Ramos (cell line): ENCODE results near the gene ANKIB1.
"Not testable (repeated sequence)": the region's sequence is repeated elsewhere in the genome, so short reads cannot be mapped to it uniquely, and the experiment has no call there.

Source experiments
- in situ Hi-C: fragments of 300-500 bp; cut with MboI; formaldehyde crosslinking; loops from one replicate; pipeline ENCODE4 v1.14.3; 2022; ENCODE audit warnings: low sequenced_read_pairs; ENCODE audit not compliant: unreplicated experiment

Gene ANKIB1

DNA sequence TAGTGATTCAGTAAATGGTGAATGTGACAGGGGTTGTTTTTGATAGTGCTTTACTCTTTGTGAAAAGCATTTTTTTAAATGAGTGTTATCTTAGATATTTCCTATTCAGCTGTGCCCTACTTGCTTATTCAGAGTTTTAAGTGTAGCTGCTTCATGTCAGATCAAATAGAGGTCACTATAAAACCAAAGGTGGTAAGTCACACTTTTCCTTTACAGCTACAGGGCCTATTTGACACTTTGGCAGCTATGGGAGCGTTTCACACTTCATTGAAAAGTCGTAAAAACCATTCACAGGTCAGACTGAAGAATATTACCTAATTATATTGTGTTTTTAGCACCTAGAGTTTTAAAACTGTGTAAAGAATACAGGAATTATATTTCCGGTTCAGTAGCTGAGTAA, 67.3 kb downstream of the ANKIB1 start:
- in situ Hi-C loops, result no loop called here

DNA sequence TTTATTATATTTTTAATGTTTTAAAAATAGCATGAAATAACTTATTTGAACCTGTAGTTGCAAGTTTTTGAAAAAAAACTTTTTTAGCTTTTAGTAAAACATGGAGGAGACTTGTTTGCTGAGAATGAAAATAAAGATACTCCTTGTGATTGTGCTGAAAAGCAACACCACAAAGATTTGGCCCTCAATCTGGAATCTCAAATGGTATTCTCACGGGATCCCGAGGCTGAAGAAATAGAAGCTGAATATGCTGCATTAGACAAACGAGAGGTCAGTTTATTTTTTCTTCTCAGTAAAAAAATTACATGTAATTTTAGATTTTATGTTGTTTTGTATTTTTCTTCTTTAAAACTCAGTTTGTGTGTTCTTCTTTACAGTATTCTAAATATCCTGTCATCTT, 73.5 kb downstream of the ANKIB1 start:
- in situ Hi-C loops, result no loop called here

DNA sequence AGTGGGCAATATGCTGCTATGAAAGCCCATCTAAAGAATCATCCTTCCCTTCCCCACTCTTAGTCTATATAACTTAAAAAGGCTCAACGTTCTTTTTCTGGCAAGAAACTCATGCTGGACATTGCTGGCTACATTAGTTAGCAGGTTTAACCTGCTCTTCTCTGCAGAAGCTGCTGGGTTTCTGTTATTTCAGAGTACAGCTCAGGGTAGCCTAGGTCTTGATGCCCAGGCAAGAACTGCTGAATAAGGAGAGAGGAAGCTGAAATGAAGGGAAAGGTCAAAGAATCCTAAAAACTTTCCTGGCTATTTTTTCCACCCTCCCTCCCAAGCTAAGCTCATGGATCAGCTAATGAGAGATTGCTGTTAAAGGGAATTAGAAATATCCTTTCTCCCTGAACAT, 79.4 kb downstream of the ANKIB1 start:
- in situ Hi-C loops, result no loop called here

DNA sequence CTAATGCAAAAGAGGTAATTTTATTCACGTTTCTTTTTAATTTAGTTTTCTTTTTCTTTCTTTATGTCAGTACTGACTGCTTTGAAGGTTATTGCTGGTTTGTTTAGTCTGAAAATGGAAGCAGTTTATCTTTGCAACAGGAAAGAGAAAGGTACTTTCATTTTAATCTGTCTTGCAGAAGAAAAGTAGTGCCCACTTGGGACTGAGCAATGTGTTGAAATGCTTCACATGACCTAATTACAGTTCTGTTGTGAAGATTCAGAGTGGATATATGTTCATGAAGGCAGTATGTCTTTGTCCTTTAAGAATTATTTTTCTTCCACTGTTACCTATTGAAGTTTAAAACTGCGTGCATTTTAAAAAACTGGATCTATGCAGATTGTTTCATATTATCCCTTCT, 80.1 kb downstream of the ANKIB1 start:
- in situ Hi-C loops, result no loop called here

DNA sequence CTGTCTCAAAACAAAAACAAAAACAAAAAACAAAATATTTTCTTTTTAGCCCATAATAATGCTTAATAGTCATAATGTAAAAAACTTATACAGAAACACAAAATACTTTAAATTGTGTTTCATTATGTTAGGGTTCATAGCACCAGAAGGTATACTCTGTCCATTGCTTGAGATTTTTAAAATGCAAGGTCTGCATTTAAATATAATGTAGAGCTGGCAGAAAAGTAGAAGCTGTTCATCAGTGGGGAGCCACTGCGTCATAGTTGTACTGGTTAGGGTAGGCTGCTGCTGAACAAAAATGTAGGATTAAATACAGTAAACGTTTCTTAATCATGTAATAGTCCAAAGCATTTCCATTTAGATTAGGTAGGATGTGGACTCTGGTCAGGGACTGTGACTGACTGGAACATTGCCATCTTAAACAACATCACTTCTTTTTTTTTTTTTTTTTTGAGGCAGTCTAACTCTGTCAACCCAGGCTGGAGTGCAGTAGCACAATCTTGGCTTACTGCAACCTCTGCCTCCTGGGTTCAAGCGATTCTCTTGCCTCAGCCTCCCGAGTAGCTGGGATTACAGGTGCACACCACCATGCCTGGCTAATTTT, 85.2 kb downstream of the ANKIB1 start:
- in situ Hi-C loops, result no loop called here

DNA sequence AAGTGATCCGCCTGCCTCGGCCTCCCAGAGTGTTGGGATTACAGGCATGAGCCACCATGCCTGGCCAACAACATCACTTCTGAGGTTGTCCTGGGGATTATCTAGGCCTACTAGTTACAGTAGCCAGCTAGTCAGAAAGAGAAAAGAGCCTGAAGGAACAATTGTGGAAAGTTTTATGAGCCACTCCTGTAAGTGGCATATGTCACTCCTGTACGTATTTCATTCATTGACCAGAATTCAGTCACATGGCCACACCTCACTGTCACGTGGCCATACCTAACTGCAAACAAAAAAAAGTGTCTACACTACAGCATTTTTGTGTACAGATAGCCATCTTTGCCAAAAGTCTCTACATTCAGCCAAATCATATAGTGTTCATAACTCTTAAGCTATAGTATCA, 85.7 kb downstream of the ANKIB1 start:
- in situ Hi-C loops, result no loop called here

DNA sequence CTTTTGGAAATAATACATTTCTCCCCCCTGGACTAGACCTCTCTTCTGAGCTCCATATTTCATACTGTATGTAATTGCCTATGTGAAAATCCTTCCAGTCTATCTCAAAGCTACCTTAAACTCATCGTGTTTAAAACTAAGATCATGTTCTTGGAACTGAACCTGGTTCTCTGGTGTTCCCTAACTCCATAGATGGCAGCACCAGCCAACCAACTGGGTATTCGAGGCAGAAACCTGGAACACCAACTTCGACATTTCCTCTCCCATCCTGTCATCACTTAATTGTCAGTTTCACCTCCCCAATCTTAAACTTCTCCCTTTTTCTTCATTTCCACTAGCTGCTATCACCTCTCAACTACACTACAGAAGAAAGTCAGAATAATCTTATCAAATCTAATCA, 87.0 kb downstream of the ANKIB1 start:
- in situ Hi-C loops, result no loop called here

DNA sequence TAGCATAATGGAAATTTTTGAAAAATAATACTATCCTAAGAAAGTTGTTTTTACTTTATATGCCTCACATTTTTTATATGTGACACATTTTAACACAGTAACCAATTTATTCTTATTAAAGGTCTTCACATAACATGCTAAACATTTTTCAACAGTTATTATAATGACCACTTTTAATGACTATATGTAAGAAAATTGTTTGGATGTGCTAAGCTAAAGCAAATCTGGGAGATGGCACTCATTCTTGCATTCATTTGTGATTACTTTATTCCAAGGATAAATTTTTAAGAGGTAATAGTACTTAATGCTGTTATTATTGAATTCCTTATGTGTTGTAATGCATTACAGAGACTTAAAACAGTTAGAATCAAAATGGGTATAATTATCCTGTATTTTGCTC, 88.1 kb downstream of the ANKIB1 start:
- in situ Hi-C loops, result no loop called here

DNA sequence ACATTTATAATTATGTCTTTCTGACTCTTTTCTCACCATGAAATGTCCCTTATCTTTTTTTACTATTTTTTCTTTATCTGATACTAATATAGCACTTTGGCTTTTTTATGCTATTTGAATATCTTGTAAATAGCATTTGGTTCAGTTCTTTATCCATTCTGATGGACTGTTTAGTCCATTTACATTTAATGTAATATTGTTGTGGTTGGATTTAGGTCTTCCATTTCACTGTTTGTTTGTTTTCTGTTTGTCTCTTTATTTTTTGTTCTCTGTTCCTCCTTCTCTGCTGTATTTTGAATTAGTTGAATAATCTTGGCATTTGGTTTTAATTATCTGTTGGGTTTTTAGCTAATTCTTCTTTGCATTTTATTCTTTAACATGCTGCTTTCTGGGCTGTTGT, 89.8 kb downstream of the ANKIB1 start:
- in situ Hi-C loops, result no loop called here

DNA sequence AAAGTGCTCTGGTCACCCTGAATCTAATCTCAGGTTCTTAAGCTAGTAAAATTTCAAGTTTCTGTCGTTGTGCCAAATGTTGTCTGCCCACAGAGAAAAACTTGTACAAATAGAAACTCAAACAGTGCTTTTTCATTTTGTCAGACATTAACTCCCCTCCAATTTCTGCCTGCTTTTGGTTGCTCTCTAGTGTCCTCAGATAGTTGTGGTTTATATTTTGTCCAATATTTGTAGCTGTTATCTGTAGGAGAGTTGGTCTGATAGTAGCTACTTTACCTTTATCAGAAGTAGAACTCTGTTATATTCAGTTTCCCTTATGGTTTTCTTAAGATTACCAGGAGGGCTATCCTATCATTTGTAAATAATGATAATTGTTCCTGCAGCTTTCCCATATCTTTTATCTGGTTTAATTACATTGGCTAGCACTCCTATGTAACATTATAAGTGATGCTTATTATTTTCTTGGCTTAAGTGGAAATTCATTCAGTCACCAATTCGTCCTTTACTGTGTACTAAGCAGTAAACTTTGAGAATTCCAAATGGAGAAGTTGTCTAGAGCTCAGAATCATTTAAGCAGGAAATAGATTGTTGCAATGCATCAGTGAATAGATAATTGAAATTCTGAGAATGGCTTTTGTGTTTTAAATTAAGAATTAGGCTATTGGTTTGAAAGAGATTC, 91.0 kb downstream of the ANKIB1 start:
- in situ Hi-C loops, result no loop called here

DNA sequence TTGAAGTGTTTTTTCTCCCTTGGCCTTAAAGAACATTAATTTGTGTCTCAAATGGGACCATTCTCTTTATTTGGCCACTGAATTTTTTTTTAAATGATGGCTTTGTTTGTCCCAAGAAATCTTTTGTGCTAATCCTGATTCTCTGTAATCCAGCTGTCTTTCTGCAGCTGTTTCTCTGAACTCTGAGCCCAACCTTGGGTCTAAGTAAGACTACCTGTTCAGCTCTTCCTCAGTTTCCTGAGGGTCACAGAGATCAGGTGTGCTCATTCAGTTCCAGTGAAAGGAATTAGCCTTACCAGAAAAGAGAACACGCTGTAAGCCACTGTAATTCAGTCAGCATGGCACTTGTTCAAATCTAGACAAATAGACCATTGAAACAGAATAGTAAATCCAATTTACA, 94.2 kb downstream of the ANKIB1 start:
- in situ Hi-C loops, result no loop called here

DNA sequence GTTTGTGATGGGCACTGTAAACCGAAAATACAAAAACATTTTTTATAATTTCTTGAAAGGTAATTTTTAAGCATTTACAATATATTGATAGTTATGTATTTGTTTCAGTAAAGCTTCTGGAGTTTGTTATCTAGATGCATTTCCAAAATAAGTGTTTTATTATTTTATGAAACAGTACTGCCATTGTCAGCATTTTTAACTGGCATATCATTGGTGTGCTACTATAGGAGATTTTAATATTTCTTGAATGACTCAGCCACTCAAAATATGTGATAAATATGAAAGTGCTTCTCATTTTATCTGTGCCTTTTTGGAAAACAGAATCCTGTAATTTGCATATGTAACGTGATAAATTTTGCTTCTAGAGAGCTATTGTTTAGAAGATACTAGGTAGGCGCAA, 97.9 kb downstream of the ANKIB1 start:
- in situ Hi-C loops, result no loop called here

DNA sequence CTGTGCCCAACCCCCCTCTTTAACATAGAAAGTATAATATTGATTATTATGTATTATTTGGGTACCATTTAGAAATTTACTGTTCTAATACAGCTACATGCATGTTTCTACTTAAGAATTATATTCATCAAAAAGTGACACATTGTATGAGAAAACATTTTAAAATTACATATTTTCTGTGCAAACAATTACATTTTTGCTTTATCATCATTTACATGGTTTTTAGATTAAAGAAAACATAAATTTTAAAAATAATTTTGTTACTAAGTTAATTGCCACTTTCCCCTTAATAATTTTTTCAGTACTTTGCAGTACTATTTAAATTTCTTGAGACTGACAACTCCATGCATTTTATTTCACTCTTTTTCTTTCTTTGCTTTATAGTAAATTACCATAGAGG, 106.2 kb downstream of the ANKIB1 start:
- in situ Hi-C loops, result no loop called here

DNA sequence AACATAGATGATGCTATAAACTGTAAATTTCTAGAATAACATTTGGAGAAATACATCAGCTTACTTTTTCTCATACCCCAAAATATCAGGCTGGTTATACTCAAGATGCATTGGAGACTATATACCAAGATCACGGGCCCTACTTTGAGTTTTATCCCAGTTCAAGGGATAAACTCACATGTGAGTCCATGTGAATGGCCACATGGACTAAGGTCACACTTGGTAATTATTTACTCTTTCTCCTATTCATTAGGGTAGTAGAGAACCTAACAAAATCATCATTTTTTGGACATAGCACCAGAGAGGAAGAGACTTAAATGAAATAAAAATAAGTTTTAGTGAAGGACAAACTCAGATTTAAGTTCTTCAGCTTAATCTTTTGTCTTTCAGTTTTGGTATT, 108.4 kb downstream of the ANKIB1 start:
- in situ Hi-C loops, result no loop called here

DNA sequence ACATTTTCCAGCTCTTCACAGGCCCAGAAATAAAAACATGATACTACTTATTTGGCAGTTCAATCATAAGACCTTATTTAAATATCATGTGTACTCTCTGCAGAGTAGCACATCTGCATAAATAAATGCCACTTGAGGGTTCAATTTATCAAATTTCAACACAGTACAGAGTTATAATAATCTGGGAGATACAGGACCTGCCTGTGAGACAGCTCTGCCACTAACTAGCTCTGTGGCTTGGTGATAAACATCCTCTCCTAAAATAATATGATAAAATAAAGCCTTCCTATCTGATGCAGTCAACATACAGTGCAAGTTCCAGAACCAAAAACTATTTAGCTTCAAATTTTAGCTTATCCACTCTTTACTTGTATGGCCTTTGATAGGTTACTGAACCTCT, 110.6 kb downstream of the ANKIB1 start:
- in situ Hi-C loops, result no loop called here

DNA sequence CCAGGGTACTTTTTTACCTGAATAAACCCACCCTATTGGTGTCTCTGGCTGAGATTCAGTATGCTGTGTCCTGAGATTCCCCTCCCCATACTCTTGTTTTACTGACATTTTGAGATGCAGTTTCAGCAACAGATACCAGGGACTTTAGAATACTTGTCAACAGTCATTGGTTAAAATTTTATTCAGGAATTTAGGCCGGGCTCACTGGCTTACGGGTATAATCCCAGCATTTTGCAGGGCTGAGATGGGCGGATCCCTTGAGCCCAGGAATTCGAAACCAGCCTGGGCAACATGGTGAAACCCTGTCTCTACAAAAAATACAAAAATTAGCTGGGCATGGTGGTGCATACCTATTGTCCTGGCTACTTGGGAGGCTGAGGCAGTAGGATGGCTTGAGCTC, 111.5 kb downstream of the ANKIB1 start:
- in situ Hi-C loops, result no loop called here

DNA sequence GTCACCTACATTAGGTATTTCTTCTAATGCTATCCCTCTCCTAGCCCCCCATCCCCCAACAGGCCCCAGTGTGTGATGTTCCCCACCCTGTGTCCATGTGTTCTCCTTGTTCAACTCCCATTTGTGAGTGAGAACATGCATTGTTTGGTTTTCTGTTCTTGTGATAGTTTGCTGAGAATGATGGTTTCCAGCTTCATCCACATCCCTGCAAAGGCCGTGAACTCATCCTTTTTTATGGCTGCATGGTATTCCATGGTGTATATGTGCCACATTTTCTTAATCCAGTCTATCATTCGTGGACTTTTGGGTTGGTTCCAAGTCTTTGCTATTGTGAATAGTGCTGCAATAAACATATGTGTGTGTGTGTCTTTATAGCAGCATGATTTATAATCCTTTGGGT, 113.4 kb downstream of the ANKIB1 start:
- in situ Hi-C loops, result not testable (repeated sequence)

DNA sequence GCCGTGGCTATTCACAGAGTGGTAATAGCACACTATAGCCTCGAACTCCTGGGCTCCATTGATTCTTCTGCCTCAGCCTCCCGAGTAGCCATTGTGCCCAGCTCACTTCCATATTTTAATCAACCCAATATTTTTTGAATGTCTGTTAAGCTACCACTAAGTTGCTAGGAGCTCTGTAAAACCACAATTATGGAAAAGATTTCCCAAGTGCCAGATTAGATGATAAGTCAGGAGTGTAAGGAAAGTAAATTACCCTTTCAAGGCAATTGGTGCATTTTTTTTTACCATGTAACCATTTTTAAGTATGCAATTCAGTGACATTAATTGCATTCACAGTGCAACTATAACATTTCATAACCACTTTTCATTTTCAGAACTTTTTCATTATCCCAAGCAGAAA, 114.0 kb downstream of the ANKIB1 start:
- in situ Hi-C loops, result no loop called here

DNA sequence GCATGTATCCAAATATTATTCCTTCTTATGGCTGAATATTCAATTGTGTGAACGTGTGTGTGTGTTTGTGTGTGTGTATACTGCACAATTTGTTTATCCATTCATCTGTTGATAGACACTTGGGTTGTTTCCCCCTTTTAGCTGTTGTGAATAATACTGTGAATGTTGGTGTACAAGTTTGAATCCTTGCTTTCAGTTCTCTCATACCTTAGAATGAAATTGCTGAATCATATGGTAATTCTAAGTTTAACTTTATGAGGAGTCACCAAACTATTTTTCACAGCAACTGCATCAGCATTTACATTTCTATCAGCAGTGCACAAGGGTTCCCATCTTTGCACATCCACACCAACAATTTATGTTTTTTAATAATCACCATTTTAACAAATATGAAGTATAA, 114.6 kb downstream of the ANKIB1 start:
- in situ Hi-C loops, result no loop called here

DNA sequence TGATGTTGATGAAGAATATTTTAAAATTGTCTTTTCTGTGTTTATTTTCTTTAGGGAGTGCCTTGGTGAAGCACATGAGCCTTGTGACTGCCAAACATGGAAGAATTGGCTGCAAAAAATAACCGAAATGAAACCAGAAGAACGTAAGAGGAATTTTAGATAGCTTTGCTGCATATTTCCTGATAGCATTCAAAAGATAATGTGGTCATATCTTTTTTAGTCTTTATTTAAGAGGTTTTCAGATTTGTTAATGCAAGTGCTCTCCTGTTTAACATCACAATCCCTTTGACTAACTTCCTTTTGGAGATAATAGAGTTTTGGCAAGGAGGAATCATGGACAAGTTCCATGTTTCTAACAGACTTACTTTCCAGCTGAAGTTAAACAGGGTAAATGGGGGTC, 116.4 kb downstream of the ANKIB1 start:
- in situ Hi-C loops, result no loop called here

DNA sequence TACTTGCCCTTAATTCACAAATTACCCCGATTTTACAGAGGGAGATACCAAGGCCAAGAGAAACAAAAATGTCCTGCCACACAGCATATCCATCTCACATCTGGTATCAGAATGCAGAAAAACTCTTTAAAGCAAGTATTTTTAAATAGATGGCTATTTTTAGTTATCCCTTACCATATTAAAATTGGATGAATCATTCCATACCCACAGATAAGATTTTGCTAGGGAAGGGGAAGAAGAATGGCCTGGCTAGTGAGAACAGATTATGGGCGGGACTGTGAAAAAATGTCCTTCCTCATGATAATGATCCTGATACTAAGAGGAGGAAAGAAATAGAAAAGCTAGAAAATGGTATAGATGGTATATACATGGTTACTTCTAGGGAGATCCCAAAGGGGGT, 121.0 kb downstream of the ANKIB1 start:
- in situ Hi-C loops, result no loop called here

DNA sequence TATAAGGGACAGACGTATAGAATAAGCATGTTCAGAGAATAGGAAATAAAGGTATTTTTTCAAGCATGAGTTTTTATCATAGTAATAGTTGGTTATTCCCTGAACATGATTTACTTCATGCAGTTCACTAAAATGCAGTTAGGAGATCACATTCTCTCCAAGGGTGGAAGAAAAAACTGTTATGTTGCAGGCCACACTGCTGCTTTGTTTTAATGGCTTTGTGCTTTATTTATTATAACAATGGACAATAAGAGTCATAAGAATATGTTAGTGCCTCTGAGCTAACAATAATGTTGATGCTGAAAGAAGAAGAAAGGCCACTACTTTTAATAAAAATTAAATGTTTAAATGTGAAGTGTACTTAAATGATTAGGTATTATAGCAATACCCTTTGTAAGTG, 123.0 kb downstream of the ANKIB1 start:
- in situ Hi-C loops, result no loop called here
